C4-2B (cell line): ENCODE measurements around the gene EXOSC2.

Source experiments
- H3K27ac ChIP-seq: fragments of 450-650 bp; 2 replicates; pipeline ENCODE4 v1.5.1; 2017
- CTCF ChIP-seq: fragments of 450-650 bp; conservative IDR thresholded peaks from 2 replicates; pipeline ENCODE4 v1.5.1; 2017; ENCODE audit warnings: mild to moderate bottlenecking
- ZFX ChIP-seq: fragments of 450-650 bp; IDR thresholded peaks from 2 replicates; pipeline ENCODE4 v1.6.1; 2017

Gene EXOSC2

GRCh38 chr9:130692321-130692720 lies 1.3 kb upstream of the EXOSC2 start:
- H3K27ac ChIP-seq = peak overlapping the region; percentile 98; the same call in 1 of the 2 replicates
- TF ChIP-seq ZFX = no peak

- TF ChIP-seq ZFX (no peak), CTCF (no peak)
- peak overlapping the region; percentile 98 for H3K27ac ChIP-seq
Measured at GRCh38 chr9:130693101-130693425, 517 bp upstream of the EXOSC2 start.

- no peak for TF ChIP-seq ZFX
- no peak for TF ChIP-seq CTCF
Measured at GRCh38 chr9:130694205-130694604, 625 bp downstream of the EXOSC2 start.

DNA sequence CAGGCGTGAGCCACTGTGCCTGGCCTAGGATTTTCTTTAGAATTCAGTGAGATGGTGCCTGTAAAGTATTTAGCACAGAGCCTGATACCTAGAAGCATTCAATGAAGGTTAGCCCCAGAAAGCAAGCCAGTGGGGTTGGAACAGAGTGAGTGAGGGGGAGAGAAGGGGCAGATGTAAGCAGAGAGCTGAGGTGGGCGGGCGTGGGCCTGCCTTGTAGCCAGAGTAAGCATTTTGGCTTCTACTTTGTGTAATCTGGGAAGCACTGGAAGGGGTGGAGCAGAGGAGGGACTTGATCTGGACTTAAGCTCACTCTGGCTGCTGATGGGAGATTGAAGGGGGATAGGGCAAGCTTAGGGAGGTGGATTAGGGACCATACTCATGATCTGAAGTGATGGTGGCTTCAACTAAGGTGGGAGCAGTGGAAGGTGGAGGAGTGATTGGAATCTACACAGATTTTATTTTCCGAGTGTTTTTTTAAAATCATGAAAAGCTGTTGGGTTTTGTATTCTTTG lies 2.6 kb downstream of the EXOSC2 start:
- TF ChIP-seq ZFX (no peak), CTCF (no peak)

More at GRCh38 chr9:130694205-130694604, 625 bp downstream of the EXOSC2 start:
- peak overlapping the region; percentile 98 for H3K27ac ChIP-seq

DNA sequence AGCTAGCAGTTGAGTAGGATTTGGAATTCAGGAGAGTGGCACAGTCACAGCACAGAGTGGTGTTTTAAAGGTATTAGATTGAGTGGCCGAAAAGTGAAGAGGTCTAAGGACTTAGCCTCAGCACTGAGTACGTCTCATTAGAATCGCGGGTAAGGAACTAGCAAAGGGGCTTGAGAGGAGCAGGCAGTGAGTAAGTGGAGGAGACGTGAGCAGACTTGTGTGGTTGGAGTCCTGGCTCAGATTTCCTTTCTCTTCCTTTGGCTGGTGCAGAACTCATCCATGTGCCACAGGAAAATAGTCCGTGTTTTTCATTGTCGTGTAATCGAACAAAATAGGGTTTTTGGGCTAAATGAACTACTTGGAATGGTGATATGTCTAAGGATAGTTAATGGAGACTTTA lies 3.4 kb downstream of the EXOSC2 start:
- H3K27ac ChIP-seq = no peak overlapping the region
- TF ChIP-seq ZFX = no peak
- TF ChIP-seq CTCF = no peak

More for the DNA sequence above, 2.6 kb downstream of the EXOSC2 start:
- no peak overlapping the region for H3K27ac ChIP-seq

DNA sequence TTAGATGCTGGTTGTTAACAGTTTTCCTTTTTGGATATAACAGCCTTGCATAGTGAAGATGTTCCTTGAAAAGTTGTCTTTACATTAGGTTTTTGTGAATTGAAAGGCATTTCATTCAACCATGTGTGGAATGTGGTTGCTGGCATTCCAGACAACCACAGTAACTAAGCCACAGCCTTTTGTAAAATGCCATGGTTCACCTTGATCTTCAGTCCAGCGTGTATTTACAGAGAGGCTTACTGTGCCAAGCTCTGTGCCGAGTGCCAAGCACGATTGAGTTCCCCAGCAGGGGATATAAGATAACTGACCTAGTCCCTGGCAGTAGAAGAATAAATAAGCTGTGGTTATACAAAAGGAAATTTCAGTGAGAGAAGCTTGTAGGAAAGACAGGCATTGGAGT lies 4.9 kb downstream of the EXOSC2 start:
- peak overlapping the region; percentile 20; the same call in 1 of the 2 replicates for H3K27ac ChIP-seq
- TF ChIP-seq ZFX (no peak), CTCF (no peak)

- H3K27ac ChIP-seq = no peak overlapping the region; the same call in 1 of the 2 replicates
- TF ChIP-seq CTCF (no peak), ZFX (no peak)
Measured at GRCh38 chr9:130699047-130699446, 5.5 kb downstream of the EXOSC2 start.
